ENCODE results near the gene MAPK14. TPM values are rescaled to one million over a fixed set of nuclear protein-coding genes. Genes with fewer than 3 reads are reported as not detected.

The MAPK14 gene
- total and polyA plus RNA-seq, 2 donors (not counting 3 experiments of a cell fraction or from before 2014, with no cell fraction given): 33.3 to 54.1 TPM

GRCh38 chr6:36000451-36000850, 27.2 kb upstream of the MAPK14 start:
- dilution Hi-C loops (cut with MboI; ENCODE audit: extremely low pct_ligation_motif_present, low sequenced_read_pairs): no loop called here
- POLR2A ChIA-PET: no interaction called here
- CTCF ChIA-PET: interaction anchor here (1.4 kb wide), 1 partner anchor 9 kb away, joined by 5 read pairs; no protein-coding TSS in a partner anchor

More at GRCh38 chr6:36000451-36000850, 27.2 kb upstream of the MAPK14 start:
- Histone ChIP-seq H3K36me3 (ENCODE audit: control insufficient read depth in 2 of 2, extremely low read depth in 1 of 2, insufficient read depth in 2 of 2, low read length in 2 of 2) (no peaks in the 10 kb centered on the region), H3K4me2 (ENCODE audit: insufficient read depth, low read length) (no peak overlapping the region), H3K79me2 (ENCODE audit: control insufficient read depth, insufficient read depth, low read length) (no peaks in the 10 kb centered on the region), H3K27ac (ENCODE audit: insufficient read depth, low read depth, low read length) (no peak overlapping the region), H3K4me3 (replicated peaks in 1 of 3; ENCODE audit: insufficient read depth in 1 of 3, low read depth in 1 of 3, low read length in 3 of 3) (no peak overlapping the region), H2AFZ (ENCODE audit: low read depth, low read length) (no peak overlapping the region), H3K4me1 (ENCODE audit: control insufficient read depth, extremely low read depth, insufficient read depth, low read length) (no peaks in the 10 kb centered on the region), H3K27me3 (ENCODE audit: control insufficient read depth in 2 of 2, insufficient read depth in 2 of 2, low read length in 2 of 2) (no peaks in the 10 kb centered on the region), H4K20me1 (replicated peaks; ENCODE audit: control insufficient read depth, extremely low read depth, insufficient read depth, low read length) (no peaks in the 10 kb centered on the region), H3K9ac (replicated peaks; ENCODE audit: extremely low read depth, insufficient read depth, low read length) (no peak overlapping the region), H3K9me1 (replicated peaks; ENCODE audit: control insufficient read depth, extremely low read depth, insufficient read depth, low read length) (no peaks in the 10 kb centered on the region), H3K9me3 (replicated peaks; ENCODE audit: control insufficient read depth, insufficient read depth, low read length) (no peaks in the 10 kb centered on the region)
- no peak for FAIRE-seq
- intact Hi-C loops (cut with micrococcal nuclease): no loop called here
- TF ChIP-seq GATA2 (IDR thresholded peaks at IDR 0.05; ENCODE audit: insufficient read depth, insufficient read length, low read depth, low read length): no peak
- TF ChIP-seq MYC (IDR thresholded peaks at IDR 0.05; ENCODE audit: low read depth, low read length): no peak
- no peak for TF ChIP-seq POLR2AphosphoS5 (IDR thresholded peaks at IDR 0.05; ENCODE audit: insufficient read depth, low read depth, low read length)
- TF ChIP-seq, protein P1, sequence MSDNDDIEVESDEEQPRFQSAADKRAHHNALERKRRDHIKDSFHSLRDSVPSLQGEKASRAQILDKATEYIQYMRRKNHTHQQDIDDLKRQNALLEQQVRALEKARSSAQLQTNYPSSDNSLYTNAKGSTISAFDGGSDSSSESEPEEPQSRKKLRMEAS (IDR thresholded peaks at IDR 0.05; ENCODE audit: insufficient read depth, insufficient read length): no peak
- TF ChIP-seq CTCF (IDR thresholded peaks at IDR 0.05; ENCODE audit: extremely low read depth in 1 of 2, insufficient read depth in 1 of 2, low read depth in 1 of 2, low read length in 2 of 2): no peak
- TF ChIP-seq FOS (IDR thresholded peaks at IDR 0.05; ENCODE audit: borderline replicate concordance, insufficient read depth, low read length): no peak
- no peak for TF ChIP-seq POLR2A (IDR thresholded peaks at IDR 0.05; ENCODE audit: low read depth, low read length)
- no peak for TF ChIP-seq EZH2 (IDR thresholded peaks at IDR 0.05; ENCODE audit: borderline replicate concordance, low read depth, low read length, severe bottlenecking)
- no peak for TF ChIP-seq JUN (IDR thresholded peaks at IDR 0.05; ENCODE audit: borderline replicate concordance, insufficient read depth, insufficient read length, low read depth)
- no peak for DNase-seq (ENCODE audit: low read depth, low spot score)
- BruUV-seq (replicated peaks): no TSS peak
